Stimulated activated CD4-positive, alpha-beta T cell treated with anti-CD3 and anti-CD28 coated beads, Interleukin-12 subunit alpha, Interleukin-12 subunit beta, amount 100 ng/mL, for 4 hours (primary cell): Measurements from ENCODE around the gene RGP1.

Experiments used
- DNase-seq: peaks from one replicate; pipeline ENCODE4 v3.0.0-alpha.2; 2020

Gene RGP1

DNA sequence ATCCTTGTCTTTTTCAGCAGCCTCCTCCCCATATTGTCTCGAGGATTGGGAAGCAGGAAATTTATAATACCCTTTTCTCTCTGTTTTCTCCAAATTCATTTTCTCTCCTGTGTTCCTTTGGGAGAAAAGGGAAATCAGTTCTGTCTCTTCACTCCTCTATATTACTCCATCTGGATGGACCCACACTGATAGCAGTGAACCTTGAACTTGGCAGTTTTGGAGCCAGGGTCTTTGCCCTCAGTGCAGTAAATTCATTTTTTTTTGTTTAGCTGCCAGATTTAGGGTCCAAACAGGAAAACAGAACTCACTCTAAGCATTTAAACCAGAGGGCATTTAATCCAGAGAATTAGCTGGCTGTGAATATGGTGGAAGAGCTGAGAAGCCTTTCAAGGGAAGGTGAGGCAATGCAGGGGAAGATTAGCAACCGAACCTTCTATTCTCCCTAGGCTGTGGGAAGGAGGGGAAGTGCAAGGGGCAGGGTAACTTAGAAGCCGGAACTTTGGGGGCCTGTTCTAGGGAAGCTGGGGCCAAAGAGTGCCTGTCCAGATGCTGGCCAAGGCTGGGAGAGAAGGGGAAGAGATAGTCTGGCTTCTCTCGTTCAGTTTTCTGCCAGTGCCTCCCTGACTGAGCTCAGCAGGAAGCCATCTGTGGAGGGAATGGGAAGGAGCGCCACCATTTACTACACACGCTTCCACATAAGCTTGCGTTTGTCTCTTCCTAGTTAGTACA is 26.0 kb downstream of the RGP1 start:
- no peak for DNase-seq

- no peak for DNase-seq
Observed at GRCh38 chr9:35776018-35776417, 26.9 kb downstream of the RGP1 start.

DNA sequence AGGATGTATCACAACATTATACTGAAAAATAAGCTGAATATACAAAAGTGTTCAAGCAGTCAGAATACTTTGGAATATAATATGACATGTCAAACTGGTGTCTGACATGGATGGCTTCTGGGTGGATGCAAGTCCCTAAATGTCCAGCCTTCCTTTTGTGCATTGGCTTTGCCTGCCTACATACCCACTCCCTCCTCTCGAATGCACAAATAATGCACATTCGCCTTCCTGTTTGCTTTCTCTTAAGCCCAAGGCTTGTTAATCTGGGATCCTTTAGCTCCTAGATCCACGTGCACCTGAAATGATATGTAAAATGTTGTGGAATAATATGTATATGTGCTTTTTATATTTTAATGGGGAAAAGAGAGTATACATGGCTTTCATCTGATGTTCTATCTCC is 29.4 kb downstream of the RGP1 start:
- DNase-seq: no peak

GRCh38 chr9:35781066-35781465 is 32.0 kb downstream of the RGP1 start:
- DNase-seq: no peak

DNA sequence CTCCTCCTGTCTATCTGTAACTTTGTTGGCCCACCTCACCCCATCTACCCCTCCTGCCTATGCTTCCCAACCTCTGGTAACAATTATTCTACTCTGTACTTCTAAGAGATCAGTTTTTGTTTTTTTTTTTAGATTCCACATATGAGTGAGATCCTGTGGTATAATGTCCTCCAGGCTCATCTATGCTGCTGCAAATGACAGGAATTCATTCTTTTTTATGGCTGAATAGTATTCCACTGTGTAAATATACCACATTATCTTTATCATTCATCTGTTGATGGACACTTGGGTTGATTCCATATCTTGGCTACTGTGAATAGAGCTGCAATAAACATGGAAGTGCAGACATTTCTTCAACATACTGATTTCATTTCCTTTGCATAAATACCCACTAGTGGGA is 34.3 kb downstream of the RGP1 start:
- DNase-seq: no peak

DNA sequence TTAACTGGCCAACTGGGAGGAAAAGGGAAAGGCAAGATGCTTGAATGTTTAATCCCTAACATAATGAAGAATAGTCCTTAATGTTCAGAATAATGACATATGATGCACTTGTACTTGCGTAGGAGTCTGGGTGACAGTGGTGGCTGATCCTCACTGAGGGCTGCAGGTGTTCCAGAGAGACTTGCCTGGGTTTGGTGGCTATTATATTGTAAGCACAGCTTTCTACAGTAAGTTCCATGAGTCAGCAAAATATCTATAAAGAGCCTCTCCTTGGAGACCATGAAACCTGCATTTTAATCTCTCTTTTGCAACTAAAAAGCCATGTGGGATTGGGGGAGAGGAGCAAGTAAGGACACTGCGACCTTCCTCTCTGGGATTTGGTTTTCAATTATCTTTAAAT is 40.5 kb downstream of the RGP1 start:
- no peak for DNase-seq

GRCh38 chr9:35790025-35790384 is 40.9 kb downstream of the RGP1 start:
- DNase-seq: no peak

DNA sequence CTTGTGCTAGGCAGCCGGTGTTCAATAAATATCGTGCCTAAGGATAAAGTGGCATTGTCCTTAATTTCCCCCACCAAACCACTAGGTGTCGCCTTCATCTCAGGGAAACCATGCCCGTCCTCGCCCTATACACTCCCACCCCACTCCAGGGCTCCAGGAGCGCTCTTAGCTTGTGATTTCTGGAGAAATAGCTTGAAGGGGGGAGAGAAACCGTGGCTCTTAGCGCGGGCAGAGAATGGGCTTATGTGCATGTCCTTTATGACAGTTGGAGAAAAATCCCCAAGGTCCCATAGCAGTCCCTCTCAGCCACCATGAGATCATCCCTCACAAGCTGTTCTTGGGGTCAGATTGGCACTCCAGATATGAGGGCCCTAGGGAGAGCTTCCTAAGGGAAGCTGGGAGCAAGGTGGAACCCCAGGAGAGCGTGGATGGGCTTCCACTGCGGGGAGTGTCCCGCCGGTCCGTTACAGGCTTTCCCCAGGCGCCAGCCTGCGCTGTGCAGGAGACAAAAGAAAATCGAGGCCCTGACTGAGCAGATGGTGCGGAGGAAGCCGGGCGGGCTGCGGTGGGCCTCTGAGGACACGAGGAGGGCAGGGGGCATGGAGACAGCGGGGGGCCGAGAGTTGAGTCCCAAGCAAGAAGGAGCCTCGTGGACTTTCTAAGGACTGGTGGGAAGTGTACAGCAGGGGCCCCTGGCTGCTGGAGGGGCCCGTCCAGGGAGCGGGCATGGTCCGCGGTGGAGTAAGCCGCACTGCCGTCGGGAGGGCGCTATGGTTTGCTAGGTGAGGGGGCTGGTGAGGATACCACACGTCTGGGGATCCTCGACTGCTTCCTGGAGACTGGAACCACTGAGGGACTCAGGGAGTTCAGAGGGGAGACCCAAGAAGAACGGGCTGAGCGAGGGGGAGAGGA is 41.6 kb downstream of the RGP1 start:
- DNase-seq: peak; percentile 37

GRCh38 chr9:35791297-35791921 is 42.3 kb downstream of the RGP1 start, which contains the start of gene NPR2:
Gene NPR2, plus strand, starts transcription at chr9:35791591. Its CDS starts 818 bp downstream, at chr9:35792409.
- DNase-seq: no peak

DNA sequence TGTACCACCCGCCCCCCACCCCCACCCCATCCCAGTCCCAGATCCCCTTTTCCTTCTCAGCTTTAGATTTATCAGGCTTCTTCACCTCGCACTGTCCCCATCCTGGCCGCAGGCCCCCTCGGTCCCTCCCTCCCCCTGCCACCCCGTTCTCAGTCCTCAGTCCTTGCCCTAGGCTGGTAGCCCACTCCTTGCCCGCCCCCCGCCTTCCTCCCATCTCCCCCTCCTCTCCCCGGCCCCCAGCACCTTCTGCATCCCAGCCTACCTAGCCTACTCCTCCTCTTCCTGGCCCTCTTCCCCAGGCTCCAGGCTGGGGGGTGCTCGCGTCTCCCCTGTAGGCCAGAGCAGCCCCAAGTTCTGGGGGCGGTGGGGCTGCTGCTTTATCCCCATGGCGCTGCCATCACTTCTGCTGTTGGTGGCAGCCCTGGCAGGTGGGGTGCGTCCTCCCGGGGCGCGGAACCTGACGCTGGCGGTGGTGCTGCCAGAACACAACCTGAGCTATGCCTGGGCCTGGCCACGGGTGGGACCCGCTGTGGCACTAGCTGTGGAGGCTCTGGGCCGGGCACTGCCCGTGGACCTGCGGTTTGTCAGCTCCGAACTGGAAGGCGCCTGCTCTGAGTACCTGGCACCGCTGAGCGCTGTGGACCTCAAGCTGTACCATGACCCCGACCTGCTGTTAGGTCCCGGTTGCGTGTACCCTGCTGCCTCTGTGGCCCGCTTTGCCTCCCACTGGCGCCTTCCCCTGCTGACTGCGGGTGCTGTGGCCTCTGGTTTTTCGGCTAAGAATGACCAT is 43.1 kb downstream of the RGP1 start:
- DNase-seq: no peak

DNA sequence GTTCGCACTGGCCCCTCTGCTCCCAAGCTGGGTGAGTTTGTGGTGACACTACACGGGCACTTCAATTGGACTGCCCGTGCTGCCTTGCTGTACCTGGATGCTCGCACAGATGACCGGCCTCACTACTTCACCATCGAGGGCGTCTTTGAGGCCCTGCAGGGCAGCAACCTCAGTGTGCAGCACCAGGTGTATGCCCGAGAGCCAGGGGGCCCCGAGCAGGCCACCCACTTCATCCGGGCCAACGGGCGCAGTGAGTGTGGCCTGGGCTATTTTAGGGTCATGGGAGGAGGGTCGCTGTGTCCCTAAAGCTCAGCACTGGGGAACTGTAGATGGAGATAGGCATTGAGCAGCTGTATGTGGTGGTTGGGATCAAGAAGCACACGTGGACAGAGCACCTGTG is 43.7 kb downstream of the RGP1 start:
- DNase-seq: no peak

DNA sequence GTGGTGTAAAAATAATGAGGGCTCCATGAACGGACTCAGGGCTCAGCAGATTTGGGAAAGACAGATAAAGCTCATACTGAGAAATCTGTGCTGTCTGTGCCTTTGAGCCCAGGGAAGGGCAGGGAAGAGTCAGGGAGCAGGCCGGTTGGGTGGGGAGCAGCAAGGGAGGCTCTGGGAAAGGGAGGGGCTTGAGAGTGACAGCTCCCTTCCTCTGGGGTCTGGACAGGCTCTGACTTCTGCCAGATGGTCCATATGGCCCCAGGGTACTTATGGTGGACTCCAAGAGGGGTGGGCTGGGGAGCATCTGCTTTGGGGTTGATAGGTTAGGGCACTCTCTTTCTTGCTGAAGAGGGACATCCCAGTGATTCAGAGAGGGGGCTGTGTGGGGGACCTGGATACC is 44.4 kb downstream of the RGP1 start:
- no peak for DNase-seq

DNA sequence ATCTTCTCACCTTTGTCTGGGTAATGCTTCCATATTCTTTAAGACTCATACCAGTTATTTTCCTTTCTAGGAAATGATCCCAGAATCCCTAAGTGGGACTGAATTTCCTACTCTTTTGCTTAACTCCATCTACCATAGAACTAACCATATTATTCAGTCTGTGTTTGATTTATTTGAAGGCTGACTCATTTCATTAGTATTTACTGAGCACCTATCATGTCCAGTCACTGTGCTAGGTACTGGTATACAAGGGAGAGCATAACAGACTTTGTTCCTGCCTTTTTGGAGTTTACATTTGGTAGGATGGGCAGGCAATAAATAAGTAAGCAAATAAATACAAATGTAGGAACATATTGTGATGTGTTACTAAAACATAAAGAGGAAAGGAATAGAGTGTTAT is 46.6 kb downstream of the RGP1 start:
- DNase-seq: no peak

DNA sequence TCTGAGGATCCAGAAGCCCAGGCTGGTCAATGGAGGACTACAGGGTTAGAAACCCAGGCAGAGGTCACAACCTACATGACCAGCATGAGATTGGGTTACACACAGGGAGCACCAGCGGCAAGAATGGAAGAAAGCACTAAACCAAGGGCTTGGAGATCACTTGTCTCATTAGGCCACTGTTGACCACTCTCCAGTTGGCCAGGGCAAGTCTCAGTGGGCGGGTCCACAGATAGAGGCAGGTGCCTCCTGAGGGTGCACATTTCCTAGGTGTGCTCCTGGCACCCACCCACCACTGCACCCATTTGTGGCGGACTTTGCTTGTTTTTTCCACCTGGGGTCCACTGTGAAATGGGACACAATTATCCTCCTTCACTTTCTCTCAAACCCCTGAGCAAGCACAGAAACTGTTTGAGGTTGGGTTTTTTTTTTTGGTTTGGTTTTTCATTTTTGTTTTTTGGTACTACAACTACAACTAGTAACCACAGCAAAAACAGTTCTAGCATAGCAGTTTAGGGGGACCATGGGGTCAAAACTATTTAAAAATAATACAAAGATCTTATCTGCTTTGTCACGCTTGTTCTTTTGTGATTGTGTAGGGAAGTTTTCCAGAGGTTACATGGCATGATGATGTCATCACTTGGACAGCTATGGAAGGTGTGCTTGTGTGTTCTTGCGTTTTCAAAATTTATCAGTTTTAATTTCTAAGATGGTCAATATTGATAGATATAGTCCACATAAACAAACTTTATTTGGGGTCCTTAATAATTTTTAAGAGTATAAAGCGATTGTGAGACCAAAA is 48.4 kb downstream of the RGP1 start:
- DNase-seq: no peak

GRCh38 chr9:35798658-35799374 is 49.7 kb downstream of the RGP1 start:
- DNase-seq: peak; percentile 32

DNA sequence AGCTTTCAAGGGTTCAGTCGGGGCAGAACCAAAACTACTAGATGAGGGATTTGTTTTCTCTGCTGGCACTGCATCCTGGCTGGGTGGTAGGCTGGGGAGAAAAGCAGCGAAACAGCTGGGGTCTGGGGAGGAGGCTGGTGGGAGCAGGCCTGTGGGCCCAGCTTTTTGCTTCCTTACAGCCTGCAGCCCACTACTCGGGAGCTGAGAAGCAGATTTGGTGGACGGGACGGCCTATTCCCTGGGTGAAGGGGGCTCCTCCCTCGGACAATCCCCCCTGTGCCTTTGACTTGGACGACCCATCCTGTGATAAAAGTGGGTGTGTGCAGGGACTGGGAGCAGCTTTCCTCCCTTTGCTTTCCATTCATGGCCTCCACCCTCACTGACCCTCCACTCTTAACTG is 51.4 kb downstream of the RGP1 start:
- no peak for DNase-seq

GRCh38 chr9:35801328-35802128 is 52.4 kb downstream of the RGP1 start:
- no peak for DNase-seq

DNA sequence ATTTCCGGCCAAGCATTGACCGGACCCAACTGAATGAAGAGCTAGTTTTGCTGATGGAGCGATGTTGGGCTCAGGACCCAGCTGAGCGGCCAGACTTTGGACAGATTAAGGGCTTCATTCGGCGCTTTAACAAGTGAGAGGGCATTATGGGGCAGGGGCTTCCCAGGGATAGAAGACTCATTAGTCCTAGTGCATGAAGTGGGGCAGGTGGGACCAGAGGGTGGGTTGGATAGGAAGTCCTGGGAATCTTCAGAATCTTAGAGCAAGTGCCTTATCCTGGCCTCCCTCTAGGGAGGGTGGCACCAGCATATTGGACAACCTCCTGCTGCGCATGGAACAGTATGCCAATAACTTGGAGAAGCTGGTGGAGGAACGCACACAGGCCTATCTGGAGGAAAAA is 57.0 kb downstream of the RGP1 start:
- no peak for DNase-seq
